ENCODE results near the gene SOX6. TPM values are rescaled to one million over a fixed set of nuclear protein-coding genes. Genes with fewer than 3 reads are reported as not detected.

Gene SOX6
- total and polyA plus RNA-seq, 2 of the 13 experiments (the other 11 are each of a cell fraction or from before 2014, with no cell fraction given) = 2.6 to 11.2 TPM

- Histone ChIP-seq H3K79me2 (ENCODE audit: insufficient read depth, low read length) (no peaks in the 10 kb centered on the region), H3K9me3 (ENCODE audit: low read length) (no peaks in the 10 kb centered on the region), H3K4me1 (ENCODE audit: insufficient read depth, low read length) (no peaks in the 10 kb centered on the region), H3K27me3 (ENCODE audit: control insufficient read depth in 1 of 2, insufficient read depth in 2 of 2, low read length in 2 of 2) (no peaks in the 10 kb centered on the region), H3K4me2 (ENCODE audit: low read depth, low read length) (no peak overlapping the region), H2AFZ (ENCODE audit: low read length) (no peak overlapping the region), H3K4me3 (replicated peaks in 1 of 3; ENCODE audit: insufficient read depth in 1 of 3, low read depth in 2 of 3, low read length in 3 of 3) (no peak overlapping the region), H4K20me1 (ENCODE audit: insufficient read depth, low read length) (no peaks in the 10 kb centered on the region), H3K36me3 (replicated peaks in 1 of 2; ENCODE audit: control insufficient read depth in 1 of 2, insufficient read depth in 2 of 2, low read length in 2 of 2) (no peaks in the 10 kb centered on the region), H3K27ac (ENCODE audit: extremely low read length, insufficient read depth, low read length) (no peak overlapping the region), H3K9ac (ENCODE audit: insufficient read depth, low read depth, low read length) (no peak overlapping the region)
- FAIRE-seq (no peak), DNase-seq (ENCODE audit: low spot score) (no peak), ATAC-seq (no peak)
- intact Hi-C loops (cut with micrococcal nuclease; ENCODE audit: unreplicated experiment) (no loop called here), in situ Hi-C loops (cut with HindIII; ENCODE audit: extremely low pct_ligation_motif_present, low pct_unique_long_range_greater_than_20kb) (no loop called here)
- TF ChIP-seq ZNF136 (CRISPR knock-in tag; IDR thresholded peaks at IDR 0.05; ENCODE audit: low read depth) (no peak), ZNF496 (CRISPR knock-in tag; IDR thresholded peaks at IDR 0.05; ENCODE audit: insufficient replicate concordance) (no peak), ZNF761 (CRISPR knock-in tag; conservative IDR thresholded peaks at IDR 0.05) (no peak), NONO (IDR thresholded peaks at IDR 0.05) (no peak), NONO (CRISPR knock-in tag; conservative IDR thresholded peaks at IDR 0.05) (no peak), TCF12 (IDR thresholded peaks at IDR 0.05) (no peak), TCF12 (CRISPR knock-in tag; IDR thresholded peaks at IDR 0.05) (no peak), ZIK1 (CRISPR knock-in tag; IDR thresholded peaks at IDR 0.05; ENCODE audit: borderline replicate concordance, low read depth) (no peak), FOXA3 (CRISPR knock-in tag; IDR thresholded peaks at IDR 0.05) (no peak)
- TF ChIP-seq, protein P1, sequence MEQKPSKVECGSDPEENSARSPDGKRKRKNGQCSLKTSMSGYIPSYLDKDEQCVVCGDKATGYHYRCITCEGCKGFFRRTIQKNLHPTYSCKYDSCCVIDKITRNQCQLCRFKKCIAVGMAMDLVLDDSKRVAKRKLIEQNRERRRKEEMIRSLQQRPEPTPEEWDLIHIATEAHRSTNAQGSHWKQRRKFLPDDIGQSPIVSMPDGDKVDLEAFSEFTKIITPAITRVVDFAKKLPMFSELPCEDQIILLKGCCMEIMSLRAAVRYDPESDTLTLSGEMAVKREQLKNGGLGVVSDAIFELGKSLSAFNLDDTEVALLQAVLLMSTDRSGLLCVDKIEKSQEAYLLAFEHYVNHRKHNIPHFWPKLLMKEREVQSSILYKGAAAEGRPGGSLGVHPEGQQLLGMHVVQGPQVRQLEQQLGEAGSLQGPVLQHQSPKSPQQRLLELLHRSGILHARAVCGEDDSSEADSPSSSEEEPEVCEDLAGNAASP (CRISPR knock-in tag; IDR thresholded peaks at IDR 0.05; ENCODE audit: borderline replicate concordance) = no peak
- POLR2A ChIA-PET = no interaction called here
- WGBS (ENCODE audit: low lambda C conversion rate) = 23% methylated on average over 3 of the region's 3 CpGs
- BruUV-seq (replicated peaks) = no TSS peak
- CTCF ChIA-PET (ENCODE audit: low intra/inter-chr PET ratio, low total read pairs) = no interaction called here
Observed at GRCh38 chr11:16287630-16288280, 68.6 kb downstream of the SOX6 start.
